GM19099 (cell line): ENCODE results near the gene SLC66A1.

Source experiments
- POLR2A ChIP-seq: IDR thresholded peaks from 3 replicates; pipeline ENCODE4 v1.6.1; 2011; ENCODE audit warnings: low read depth; ENCODE audit not compliant: insufficient read length; ENCODE audit errors: extremely low read depth

SLC66A1 gene

GRCh38 chr1:19317126-19317910 is 5.2 kb downstream of the SLC66A1 start:
- TF ChIP-seq POLR2A: no peak

GRCh38 chr1:19319196-19319595 is 7.1 kb downstream of the SLC66A1 start:
- no peak for TF ChIP-seq POLR2A

- no peak for TF ChIP-seq POLR2A
Measured at GRCh38 chr1:19321071-19321470, 8.9 kb downstream of the SLC66A1 start.

GRCh38 chr1:19322481-19322880 is 10.4 kb downstream of the SLC66A1 start:
- no peak for TF ChIP-seq POLR2A

- TF ChIP-seq POLR2A: no peak
Measured at GRCh38 chr1:19323987-19324664, 12.0 kb downstream of the SLC66A1 start.

- no peak for TF ChIP-seq POLR2A
Measured at GRCh38 chr1:19324665-19324990, 12.5 kb downstream of the SLC66A1 start.

GRCh38 chr1:19325368-19325957 is 13.3 kb downstream of the SLC66A1 start:
- TF ChIP-seq POLR2A: no peak

- TF ChIP-seq POLR2A: no peak
Measured at GRCh38 chr1:19325958-19326747, 14.0 kb downstream of the SLC66A1 start.

GRCh38 chr1:19326748-19327065 is 14.6 kb downstream of the SLC66A1 start:
- TF ChIP-seq POLR2A: no peak

GRCh38 chr1:19327301-19327700 is 15.2 kb downstream of the SLC66A1 start:
- no peak for TF ChIP-seq POLR2A

GRCh38 chr1:19327736-19328135 is 15.6 kb downstream of the SLC66A1 start:
- no peak for TF ChIP-seq POLR2A

GRCh38 chr1:19328486-19328885 is 16.4 kb downstream of the SLC66A1 start:
- no peak for TF ChIP-seq POLR2A

- no peak for TF ChIP-seq POLR2A
Measured at GRCh38 chr1:19329188-19329587, 17.1 kb downstream of the SLC66A1 start.

- TF ChIP-seq POLR2A: no peak
Measured at GRCh38 chr1:19329611-19330010, 17.5 kb downstream of the SLC66A1 start.

GRCh38 chr1:19330449-19331135 is 18.5 kb downstream of the SLC66A1 start:
- TF ChIP-seq POLR2A: no peak

- TF ChIP-seq POLR2A: no peak
Measured at GRCh38 chr1:19331262-19331878, 19.2 kb downstream of the SLC66A1 start.
